ENCODE results near the gene NSD2.
"Not testable (repeated sequence)": the region's sequence is repeated elsewhere in the genome, so short reads cannot be mapped to it uniquely, and the experiment has no call there.

Gene NSD2

GRCh38 chr4:1994938-1995337 is 123.7 kb downstream of the NSD2 start:
- DNase-seq (ENCODE audit: low read depth in 2 of 2), result no peak
- no peak overlapping the region for H3K4me3 ChIP-seq (replicated peaks in 1 of 2; ENCODE audit: low read depth in 2 of 2, low read length in 2 of 2)
- no peak for TF ChIP-seq CTCF (IDR thresholded peaks at IDR 0.05; ENCODE audit: low read depth, low read length)

GRCh38 chr4:1996866-1997611 is 125.8 kb downstream of the NSD2 start:
- no peak for TF ChIP-seq CTCF (IDR thresholded peaks at IDR 0.05; ENCODE audit: low read depth, low read length)
- H3K4me3 ChIP-seq (replicated peaks in 1 of 2; ENCODE audit: low read depth in 2 of 2, low read length in 2 of 2), result no peak overlapping the region
- DNase-seq (ENCODE audit: low read depth in 2 of 2), result no peak

- no peak overlapping the region for H3K4me3 ChIP-seq (replicated peaks in 1 of 2; ENCODE audit: low read depth in 2 of 2, low read length in 2 of 2)
- DNase-seq (ENCODE audit: low read depth in 2 of 2), result no peak
- TF ChIP-seq CTCF (IDR thresholded peaks at IDR 0.05; ENCODE audit: low read depth, low read length), result no peak
These were observed 126.5 kb downstream of the NSD2 start for GRCh38 chr4:1997712-1998111.

- no peak for TF ChIP-seq CTCF (IDR thresholded peaks at IDR 0.05; ENCODE audit: low read depth, low read length)
- no peak for DNase-seq (ENCODE audit: low read depth in 2 of 2)
- H3K4me3 ChIP-seq (replicated peaks in 1 of 2; ENCODE audit: low read depth in 2 of 2, low read length in 2 of 2), result no peak overlapping the region
These were observed 127.1 kb downstream of the NSD2 start for GRCh38 chr4:1998296-1998695.

GRCh38 chr4:1999308-1999707 is 128.1 kb downstream of the NSD2 start:
- not testable (repeated sequence) for DNase-seq (ENCODE audit: low read depth in 2 of 2); H3K4me3 ChIP-seq (replicated peaks in 1 of 2; ENCODE audit: low read depth in 2 of 2, low read length in 2 of 2)

GRCh38 chr4:2003361-2003760 is 132.2 kb downstream of the NSD2 start:
- DNase-seq (ENCODE audit: low read depth in 2 of 2); H3K4me3 ChIP-seq (replicated peaks in 1 of 2; ENCODE audit: low read depth in 2 of 2, low read length in 2 of 2): not testable (repeated sequence)

- DNase-seq (ENCODE audit: low read depth in 2 of 2), result no peak
- no peak overlapping the region for H3K4me3 ChIP-seq (replicated peaks in 1 of 2; ENCODE audit: low read depth in 2 of 2, low read length in 2 of 2)
- no peak for TF ChIP-seq CTCF (IDR thresholded peaks at IDR 0.05; ENCODE audit: low read depth, low read length)
These were observed 135.2 kb downstream of the NSD2 start for GRCh38 chr4:2006367-2006766.
